Parathyroid adenoma (tissue), 2 donors: ENCODE data around the gene SCAI.

Experiments used
- H2AFZ ChIP-seq: fragments of 300-600 bp; sonication (generic); one replicate; pipeline ENCODE4 v1.7.0; 2017; ENCODE audit warnings: antibody characterized with exemption, mild to moderate bottlenecking
- H3K27ac ChIP-seq: fragments of 300-600 bp; sonication (generic); one replicate; pipeline ENCODE4 v1.7.0; 2017
- H3K27me3 ChIP-seq: fragments of 300-600 bp; sonication (generic); one replicate; pipeline ENCODE4 v1.7.0; 2017; ENCODE audit warnings: low read length; ENCODE audit not compliant: control insufficient read depth, insufficient read depth
- H3K36me3 ChIP-seq: fragments of 300-600 bp; sonication (generic); one replicate; pipeline ENCODE4 v1.7.0; 2017; ENCODE audit warnings: low read length; ENCODE audit not compliant: control insufficient read depth, insufficient read depth
- H3K4me1 ChIP-seq: fragments of 300-600 bp; sonication (generic); one replicate; pipeline ENCODE4 v1.7.0; 2017; ENCODE audit warnings: control low read depth
- H3K4me2 ChIP-seq: fragments of 300-600 bp; sonication (generic); one replicate; pipeline ENCODE4 v1.7.0; 2017; ENCODE audit warnings: low read length
- H3K4me3 ChIP-seq: fragments of 300-600 bp; sonication (generic); one replicate; pipeline ENCODE4 v1.7.0; 2017; ENCODE audit warnings: low read depth, low read length
- H3K79me2 ChIP-seq: fragments of 300-600 bp; sonication (generic); one replicate; pipeline ENCODE4 v1.7.0; 2017; ENCODE audit warnings: control low read depth
- H3K9ac ChIP-seq: fragments of 300-600 bp; sonication (generic); one replicate; pipeline ENCODE4 v1.7.0; 2017; ENCODE audit warnings: mild to moderate bottlenecking
- H3K9me3 ChIP-seq: fragments of 300-600 bp; sonication (generic); one replicate; pipeline ENCODE4 v1.7.0; 2017; ENCODE audit warnings: low read length; ENCODE audit not compliant: control insufficient read depth
- TF ChIP-seq, protein P1 (sequence below): fragments of 300-600 bp; sonication (generic); IDR thresholded peaks from one replicate; pipeline ENCODE4 v1.7.0; 2017; ENCODE audit warnings: antibody characterized with exemption, mild to moderate bottlenecking
- donor health status: primary hyperparathyroidism.

SCAI gene

DNA sequence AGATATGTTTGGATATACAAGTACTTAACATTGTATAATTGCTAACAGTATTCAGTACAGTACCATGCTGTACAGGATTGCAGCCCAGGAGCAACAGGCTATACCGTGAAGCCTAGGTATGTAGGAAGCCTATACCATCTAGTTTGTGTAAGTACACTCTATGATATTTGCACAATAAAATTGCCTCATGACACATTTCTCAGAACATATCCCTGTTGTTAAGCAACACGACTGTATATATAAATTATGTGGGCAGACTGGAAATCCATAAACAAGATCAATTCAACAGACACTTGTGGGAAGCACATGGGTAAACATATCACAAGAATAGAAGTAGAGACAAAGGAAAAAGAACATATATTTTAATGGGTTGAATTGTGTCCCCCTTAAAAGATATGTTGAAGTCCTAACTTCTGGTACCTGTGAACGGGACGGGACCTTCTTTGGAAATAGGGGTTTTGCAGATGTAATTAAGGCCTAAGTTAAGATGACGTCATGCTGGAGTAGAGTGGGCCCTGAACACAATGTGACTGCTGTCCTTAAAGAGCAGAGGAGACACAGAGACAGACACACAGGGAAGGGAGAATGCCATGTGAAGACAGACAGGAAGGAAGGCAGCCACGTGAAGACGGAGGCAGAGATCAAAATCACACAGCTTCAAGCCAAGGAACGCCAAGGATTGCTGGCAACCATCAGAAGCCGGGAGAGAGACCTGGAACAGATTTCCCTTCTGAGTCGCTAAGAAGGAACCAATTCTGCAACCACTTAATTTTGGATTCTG lies 76.3 kb downstream of the SCAI start:
- no peaks in the 10 kb centered on the region for H3K36me3 ChIP-seq
- no peak overlapping the region for H3K9ac ChIP-seq
- peaks cover 2% of the 10 kb centered on the region for H3K4me1 ChIP-seq
- H3K27ac ChIP-seq = no peak overlapping the region
- H3K79me2 ChIP-seq = no peaks in the 10 kb centered on the region
- H3K27me3 ChIP-seq = no peaks in the 10 kb centered on the region
- TF ChIP-seq, protein P1, sequence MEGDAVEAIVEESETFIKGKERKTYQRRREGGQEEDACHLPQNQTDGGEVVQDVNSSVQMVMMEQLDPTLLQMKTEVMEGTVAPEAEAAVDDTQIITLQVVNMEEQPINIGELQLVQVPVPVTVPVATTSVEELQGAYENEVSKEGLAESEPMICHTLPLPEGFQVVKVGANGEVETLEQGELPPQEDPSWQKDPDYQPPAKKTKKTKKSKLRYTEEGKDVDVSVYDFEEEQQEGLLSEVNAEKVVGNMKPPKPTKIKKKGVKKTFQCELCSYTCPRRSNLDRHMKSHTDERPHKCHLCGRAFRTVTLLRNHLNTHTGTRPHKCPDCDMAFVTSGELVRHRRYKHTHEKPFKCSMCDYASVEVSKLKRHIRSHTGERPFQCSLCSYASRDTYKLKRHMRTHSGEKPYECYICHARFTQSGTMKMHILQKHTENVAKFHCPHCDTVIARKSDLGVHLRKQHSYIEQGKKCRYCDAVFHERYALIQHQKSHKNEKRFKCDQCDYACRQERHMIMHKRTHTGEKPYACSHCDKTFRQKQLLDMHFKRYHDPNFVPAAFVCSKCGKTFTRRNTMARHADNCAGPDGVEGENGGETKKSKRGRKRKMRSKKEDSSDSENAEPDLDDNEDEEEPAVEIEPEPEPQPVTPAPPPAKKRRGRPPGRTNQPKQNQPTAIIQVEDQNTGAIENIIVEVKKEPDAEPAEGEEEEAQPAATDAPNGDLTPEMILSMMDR = no peak
- H3K4me2 ChIP-seq = no peak overlapping the region
- H2AFZ ChIP-seq = no peak overlapping the region
- H3K9me3 ChIP-seq = no peaks in the 10 kb centered on the region
- H3K4me3 ChIP-seq = no peak overlapping the region

DNA sequence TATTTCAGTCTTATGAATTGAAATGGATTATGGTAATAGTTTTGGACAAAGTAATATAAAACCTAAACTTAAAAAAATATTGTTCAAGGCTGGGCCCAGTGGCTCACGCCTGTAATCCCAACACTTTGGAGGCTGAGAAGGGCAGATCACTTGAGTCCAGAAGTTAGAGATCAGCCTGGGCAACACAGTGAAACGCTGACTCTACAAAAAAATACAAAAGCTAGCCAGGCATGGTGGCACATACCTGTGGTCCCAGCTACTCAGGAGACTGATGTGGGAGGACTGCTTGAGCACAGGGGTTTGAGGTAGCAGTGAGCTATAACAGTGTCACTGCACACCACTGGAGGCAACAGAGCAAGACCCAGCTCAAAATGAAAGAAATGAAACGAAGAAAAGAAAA lies 81.9 kb downstream of the SCAI start:
- H3K27me3 ChIP-seq = no peaks in the 10 kb centered on the region
- no peak overlapping the region for H3K27ac ChIP-seq
- H3K9ac ChIP-seq = no peak overlapping the region
- TF ChIP-seq, protein P1 = no peak
- no peak overlapping the region for H3K4me3 ChIP-seq
- no peaks in the 10 kb centered on the region for H3K4me1 ChIP-seq
- H3K4me2 ChIP-seq = no peak overlapping the region
- H3K36me3 ChIP-seq = no peaks in the 10 kb centered on the region
- H3K9me3 ChIP-seq = no peaks in the 10 kb centered on the region
- H2AFZ ChIP-seq = no peak overlapping the region
- H3K79me2 ChIP-seq = no peaks in the 10 kb centered on the region

DNA sequence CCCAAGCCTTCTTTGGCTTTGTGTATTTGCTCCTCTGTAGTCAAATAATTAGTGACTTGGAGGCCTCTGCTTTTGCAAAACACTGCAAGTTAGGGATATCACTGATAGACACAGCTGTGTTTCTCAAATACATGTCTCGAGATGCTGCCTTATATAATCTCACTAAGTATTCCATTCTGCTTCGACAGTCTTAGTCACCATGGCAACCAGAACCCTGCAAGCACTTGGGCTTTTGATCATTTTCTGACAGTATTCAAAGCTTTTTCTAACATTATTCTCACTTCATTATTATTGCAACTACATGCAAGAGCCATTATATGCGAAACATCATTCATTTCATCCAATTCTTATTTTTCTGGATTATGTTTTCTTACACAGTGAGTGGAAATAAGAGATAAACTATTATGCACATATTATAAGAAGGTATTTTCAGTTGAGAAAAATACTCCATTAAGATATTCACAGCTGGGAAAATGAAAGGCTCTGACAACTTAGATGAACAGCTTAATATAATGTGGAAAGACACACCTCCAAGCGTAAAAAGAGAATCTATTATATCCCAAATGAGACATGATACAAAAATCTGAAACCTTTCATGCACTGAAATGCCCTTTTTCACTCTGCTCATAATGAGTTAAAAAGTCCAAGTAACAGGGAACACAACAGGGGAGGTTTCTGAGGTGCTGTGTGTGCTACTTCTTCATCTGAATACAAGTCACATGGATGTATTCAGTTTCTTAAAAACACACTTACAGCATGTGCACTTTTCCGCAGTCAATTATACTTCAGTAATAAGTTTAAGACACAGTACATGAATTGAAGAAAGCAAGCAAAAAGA lies 93.9 kb downstream of the SCAI start:
- no peak overlapping the region for H3K4me2 ChIP-seq
- no peaks in the 10 kb centered on the region for H3K4me1 ChIP-seq
- no peaks in the 10 kb centered on the region for H3K27me3 ChIP-seq
- no peaks in the 10 kb centered on the region for H3K36me3 ChIP-seq
- no peaks in the 10 kb centered on the region for H3K79me2 ChIP-seq
- no peaks in the 10 kb centered on the region for H3K9me3 ChIP-seq
- no peak overlapping the region for H2AFZ ChIP-seq
- no peak overlapping the region for H3K9ac ChIP-seq
- no peak overlapping the region for H3K4me3 ChIP-seq
- TF ChIP-seq, protein P1 = no peak
- no peak overlapping the region for H3K27ac ChIP-seq

DNA sequence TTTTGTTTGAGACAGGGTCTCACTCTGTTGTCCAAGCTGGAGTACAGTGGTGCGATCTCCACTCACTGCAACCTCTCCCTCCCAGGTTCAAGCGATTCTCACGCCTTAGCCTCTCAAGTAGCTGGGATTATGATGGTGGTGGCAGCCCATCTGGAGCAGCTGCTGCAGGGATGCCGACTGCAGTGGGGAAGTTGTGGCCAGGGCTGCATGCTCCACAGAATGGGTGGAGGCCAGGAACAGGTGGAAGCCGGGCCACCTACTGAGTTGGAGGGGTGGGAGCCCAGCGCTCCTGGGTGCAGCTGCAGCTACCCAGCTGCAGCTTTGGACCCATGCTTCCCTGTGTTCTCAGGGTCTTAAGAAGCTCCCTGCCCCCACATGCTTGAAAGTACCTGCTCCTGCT lies 99.7 kb downstream of the SCAI start:
- no peak overlapping the region for H2AFZ ChIP-seq
- H3K27ac ChIP-seq = no peak overlapping the region
- H3K9ac ChIP-seq = no peak overlapping the region
- TF ChIP-seq, protein P1 = no peak
- H3K79me2 ChIP-seq = no peaks in the 10 kb centered on the region
- no peak overlapping the region for H3K4me2 ChIP-seq
- H3K27me3 ChIP-seq = no peaks in the 10 kb centered on the region
- no peaks in the 10 kb centered on the region for H3K4me1 ChIP-seq
- no peak overlapping the region for H3K4me3 ChIP-seq
- no peaks in the 10 kb centered on the region for H3K9me3 ChIP-seq
- no peaks in the 10 kb centered on the region for H3K36me3 ChIP-seq
